ENCODE measurements around the gene ABCA3. TPM values are rescaled to one million over a fixed set of nuclear protein-coding genes. Genes with fewer than 3 reads are reported as not detected.

Gene ABCA3
- total RNA-seq, 1 experiment from 2014 or later = 9.0 TPM

DNA sequence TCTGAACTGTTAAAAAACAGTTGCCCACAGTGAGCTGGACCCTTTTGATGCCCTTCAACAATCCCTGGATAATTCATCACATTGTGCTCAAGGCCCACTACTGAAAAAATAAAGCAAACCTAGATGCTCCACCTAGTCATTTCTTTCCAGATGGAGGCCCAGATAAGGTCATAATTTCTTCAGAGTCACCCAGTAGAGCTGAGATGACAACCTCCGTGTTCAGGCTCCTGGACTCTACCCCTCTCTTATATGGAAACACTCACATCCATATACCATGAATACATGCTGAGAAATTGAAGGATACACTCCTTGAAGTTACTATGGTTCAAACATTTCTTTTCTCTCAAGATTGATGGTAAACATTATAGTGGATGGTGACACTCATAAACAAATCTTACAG, 2.7 kb upstream of the ABCA3 start:
- H3K9me3 ChIP-seq (ENCODE audit: low read depth, low read length, poor library complexity, severe bottlenecking) = no peaks in the 10 kb centered on the region
- no TSS peak for BruUV-seq (replicated peaks)
- POLR2A ChIA-PET (ENCODE audit: low non-redundant PET) = no interaction called here
- no peaks in the 10 kb centered on the region for H3K36me3 ChIP-seq (ENCODE audit: insufficient read depth, low read length, poor library complexity, severe bottlenecking)
- no peak overlapping the region for H3K4me3 ChIP-seq (ENCODE audit: low read depth, low read length, poor library complexity, severe bottlenecking)
- TF ChIP-seq, protein P1, sequence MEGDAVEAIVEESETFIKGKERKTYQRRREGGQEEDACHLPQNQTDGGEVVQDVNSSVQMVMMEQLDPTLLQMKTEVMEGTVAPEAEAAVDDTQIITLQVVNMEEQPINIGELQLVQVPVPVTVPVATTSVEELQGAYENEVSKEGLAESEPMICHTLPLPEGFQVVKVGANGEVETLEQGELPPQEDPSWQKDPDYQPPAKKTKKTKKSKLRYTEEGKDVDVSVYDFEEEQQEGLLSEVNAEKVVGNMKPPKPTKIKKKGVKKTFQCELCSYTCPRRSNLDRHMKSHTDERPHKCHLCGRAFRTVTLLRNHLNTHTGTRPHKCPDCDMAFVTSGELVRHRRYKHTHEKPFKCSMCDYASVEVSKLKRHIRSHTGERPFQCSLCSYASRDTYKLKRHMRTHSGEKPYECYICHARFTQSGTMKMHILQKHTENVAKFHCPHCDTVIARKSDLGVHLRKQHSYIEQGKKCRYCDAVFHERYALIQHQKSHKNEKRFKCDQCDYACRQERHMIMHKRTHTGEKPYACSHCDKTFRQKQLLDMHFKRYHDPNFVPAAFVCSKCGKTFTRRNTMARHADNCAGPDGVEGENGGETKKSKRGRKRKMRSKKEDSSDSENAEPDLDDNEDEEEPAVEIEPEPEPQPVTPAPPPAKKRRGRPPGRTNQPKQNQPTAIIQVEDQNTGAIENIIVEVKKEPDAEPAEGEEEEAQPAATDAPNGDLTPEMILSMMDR (conservative IDR thresholded peaks at IDR 0.05; ENCODE audit: low read depth, low read length) = no peak
- no peak for TF ChIP-seq EZH2 (IDR thresholded peaks at IDR 0.05; ENCODE audit: borderline replicate concordance, low read depth, low read length, poor library complexity, severe bottlenecking)
- no peak overlapping the region for H3K27ac ChIP-seq (ENCODE audit: low read depth, low read length, poor library complexity, severe bottlenecking)
- CTCF ChIA-PET = no interaction called here
- H3K27me3 ChIP-seq (replicated peaks; ENCODE audit: insufficient read depth, low read depth, low read length, poor library complexity) = peaks cover 34% of the 10 kb centered on the region
- H3K4me1 ChIP-seq (ENCODE audit: insufficient read depth, low read length, poor library complexity, severe bottlenecking) = no peaks in the 10 kb centered on the region
- intact Hi-C loops (cut with micrococcal nuclease; ENCODE audit: unreplicated experiment) = loop anchor here (5.0 kb wide), 2 partner anchors 84 to 159 kb away; partner anchors contain the start of gene CCNF
- no peak for DNase-seq (ENCODE audit: low spot score)

DNA sequence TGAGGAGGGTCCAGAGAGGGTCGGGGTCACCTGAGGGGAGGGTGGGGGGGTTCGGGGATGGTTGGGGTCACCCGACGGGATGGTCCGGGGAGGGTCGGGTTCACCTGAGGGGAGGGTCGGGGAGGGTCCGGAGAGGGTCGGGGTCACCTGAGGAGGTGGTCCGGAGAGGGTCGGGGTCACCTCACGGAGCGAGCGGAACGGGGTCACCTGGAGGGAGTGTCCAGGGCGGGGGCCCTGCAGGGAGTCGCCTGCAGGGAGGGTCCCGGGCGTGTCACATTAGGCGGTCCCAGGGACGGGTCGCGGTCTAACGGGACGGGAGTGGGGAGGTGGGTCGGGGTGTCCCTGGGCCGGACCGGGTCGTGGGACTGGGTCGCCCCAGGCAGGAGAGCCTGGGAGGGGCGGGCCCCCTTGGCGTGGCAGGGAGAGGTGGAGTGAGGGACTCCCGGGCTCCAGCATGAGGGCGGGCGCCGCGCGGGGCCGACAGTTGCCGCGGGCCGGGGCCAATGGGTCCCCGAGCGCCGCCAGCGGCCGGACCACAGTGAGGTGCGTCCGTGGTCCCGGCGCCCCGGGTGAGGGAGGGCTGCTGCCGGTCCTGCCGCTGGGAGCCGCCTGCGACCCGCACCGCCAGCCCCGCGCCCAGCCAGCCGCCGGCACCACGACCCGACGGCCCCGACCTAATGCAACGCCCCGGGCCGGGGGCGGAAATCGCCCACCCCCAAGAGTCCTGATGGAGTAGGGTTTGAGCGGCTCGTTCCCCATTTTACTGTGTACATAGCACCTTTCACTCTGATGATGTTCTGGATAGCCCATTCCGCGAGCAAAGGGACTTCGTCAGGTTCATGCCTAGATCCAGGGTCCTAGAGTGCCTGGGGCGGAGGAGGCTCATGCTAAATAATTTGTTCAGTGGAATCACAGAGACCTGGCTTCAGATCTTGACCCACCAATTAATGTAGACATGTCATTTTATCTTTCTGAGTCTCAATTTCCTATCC, 1.2 kb upstream of the ABCA3 start:
- TF ChIP-seq, protein P1 (conservative IDR thresholded peaks at IDR 0.05; ENCODE audit: low read depth, low read length) = no peak
- TF ChIP-seq EZH2 (IDR thresholded peaks at IDR 0.05; ENCODE audit: borderline replicate concordance, low read depth, low read length, poor library complexity, severe bottlenecking) = no peak
- peaks cover 34% of the 10 kb centered on the region for H3K27me3 ChIP-seq (replicated peaks; ENCODE audit: insufficient read depth, low read depth, low read length, poor library complexity)

DNA sequence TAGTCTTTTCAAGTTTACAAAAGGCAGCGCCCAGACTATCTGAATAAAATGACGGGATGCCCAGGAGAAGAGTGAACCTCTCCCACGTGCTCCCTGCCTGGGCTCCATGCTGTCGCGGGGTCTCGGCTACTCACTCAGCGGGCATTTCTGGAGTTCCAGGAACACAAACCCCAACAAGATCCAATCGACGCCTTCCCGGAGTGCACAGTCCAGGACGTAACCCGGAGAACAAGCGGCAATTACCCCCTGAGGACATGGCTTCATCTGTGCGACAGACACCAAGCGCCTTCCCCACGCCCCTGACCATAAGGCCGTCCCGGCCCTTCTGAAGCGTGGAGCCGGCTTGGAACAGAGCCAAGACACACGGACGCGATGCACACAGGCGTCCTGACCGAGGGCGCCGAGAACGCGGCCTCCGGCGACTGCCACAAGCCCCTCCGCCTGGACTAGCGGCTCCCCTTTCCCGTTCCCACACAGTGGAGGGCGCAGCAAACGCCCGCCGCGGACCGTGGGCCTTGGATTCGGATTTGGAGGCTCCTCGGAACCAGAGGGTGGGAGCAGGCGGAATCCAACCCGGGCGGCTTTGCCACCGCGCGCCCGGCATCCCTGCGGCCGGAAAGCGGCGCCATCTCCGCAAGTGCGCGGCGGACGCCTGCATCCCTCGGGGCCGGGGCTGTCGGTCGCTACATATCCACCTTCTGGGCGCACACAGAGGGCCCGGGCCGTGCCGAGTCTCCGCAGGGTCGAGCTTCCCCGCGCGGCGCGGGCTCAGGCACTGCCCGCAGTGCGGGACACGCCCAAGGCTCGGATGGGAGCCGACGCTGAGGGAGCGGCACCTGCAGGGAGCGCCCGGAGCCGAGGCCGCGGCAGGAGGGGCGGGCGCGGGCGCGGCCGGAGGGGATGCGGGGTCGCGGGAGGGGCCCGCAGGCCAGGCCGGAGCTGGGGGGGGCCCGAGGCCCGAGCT, 725 bp downstream of the ABCA3 start:
- POLR2A ChIA-PET (ENCODE audit: low non-redundant PET) = no interaction called here
- peaks cover 30% of the 10 kb centered on the region for H3K27me3 ChIP-seq (replicated peaks; ENCODE audit: insufficient read depth, low read depth, low read length, poor library complexity)

More for the DNA sequence above, 1.2 kb upstream of the ABCA3 start:
- POLR2A ChIA-PET (ENCODE audit: low non-redundant PET) = no interaction called here
- no TSS peak for BruUV-seq (replicated peaks)
- Histone ChIP-seq H3K4me3 (ENCODE audit: low read depth, low read length, poor library complexity, severe bottlenecking) (no peak overlapping the region), H3K27ac (ENCODE audit: low read depth, low read length, poor library complexity, severe bottlenecking) (no peak overlapping the region), H3K4me1 (ENCODE audit: insufficient read depth, low read length, poor library complexity, severe bottlenecking) (no peaks in the 10 kb centered on the region), H3K36me3 (ENCODE audit: insufficient read depth, low read length, poor library complexity, severe bottlenecking) (no peaks in the 10 kb centered on the region), H3K9me3 (ENCODE audit: low read depth, low read length, poor library complexity, severe bottlenecking) (no peaks in the 10 kb centered on the region)
- intact Hi-C loops (cut with micrococcal nuclease; ENCODE audit: unreplicated experiment) = loop anchor here (5.0 kb wide), 2 partner anchors 86 to 161 kb away; partner anchors contain the start of gene CCNF
- CTCF ChIA-PET = no interaction called here
- no peak for DNase-seq (ENCODE audit: low spot score)

More for the DNA sequence above, 725 bp downstream of the ABCA3 start:
- CTCF ChIA-PET = interaction anchor here (1.1 kb wide), 1 partner anchor 162 kb away, joined by 5 read pairs; no protein-coding TSS in a partner anchor
- TF ChIP-seq, protein P1 (conservative IDR thresholded peaks at IDR 0.05; ENCODE audit: low read depth, low read length) = 0 out of 2 replicates have a peak, but pooled peaks have one; percentile 24
- no peak for TF ChIP-seq EZH2 (IDR thresholded peaks at IDR 0.05; ENCODE audit: borderline replicate concordance, low read depth, low read length, poor library complexity, severe bottlenecking)
- no peaks in the 10 kb centered on the region for H3K9me3 ChIP-seq (ENCODE audit: low read depth, low read length, poor library complexity, severe bottlenecking)
- no peaks in the 10 kb centered on the region for H3K36me3 ChIP-seq (ENCODE audit: insufficient read depth, low read length, poor library complexity, severe bottlenecking)
- no TSS peak for BruUV-seq (replicated peaks)
- intact Hi-C loops (cut with micrococcal nuclease; ENCODE audit: unreplicated experiment) = loop anchor here (5.0 kb wide), 2 partner anchors 87 to 162 kb away; partner anchors contain the start of gene CCNF
- peak; percentile 47 for DNase-seq (ENCODE audit: low spot score)
- H3K27ac ChIP-seq (ENCODE audit: low read depth, low read length, poor library complexity, severe bottlenecking) = no peak overlapping the region
- H3K4me3 ChIP-seq (ENCODE audit: low read depth, low read length, poor library complexity, severe bottlenecking) = peak overlapping the region; percentile 75
- H3K4me1 ChIP-seq (ENCODE audit: insufficient read depth, low read length, poor library complexity, severe bottlenecking) = no peaks in the 10 kb centered on the region
